Uterus (tissue), 4 donors: ENCODE measurements around the gene FBXO21. TPM values are rescaled to one million over a fixed set of nuclear protein-coding genes. Genes with fewer than 3 reads are reported as not detected.
A peak's percentile ranks its signal among the peaks of the same experiment; 100 is the strongest.

Source experiments
- DNase-seq, 2 donors: peaks; one replicate each; pipeline ENCODE4 v3.0.0-alpha.2; 2019 to 2020
- H3K27ac ChIP-seq, 2 donors: fragments of 200-600 bp; sonication (generic); 1 replicate in 1 of 2; 2 replicates in 1 of 2; pipeline ENCODE4 v1.5.1; 2016 to 2018
- H3K27me3 ChIP-seq, 2 donors: fragments of 200-600 bp; sonication (generic); one replicate each; pipeline ENCODE4 v1.5.1; 2018 to 2019; ENCODE audit warnings: control low read depth in 1 of 2
- H3K36me3 ChIP-seq, 2 donors: fragments of 200-600 bp; sonication (generic); one replicate each; pipeline ENCODE4 v1.5.1; 2019; ENCODE audit warnings: control low read depth in 1 of 2
- H3K4me1 ChIP-seq, 2 donors: fragments of 200-600 bp; sonication (generic); one replicate each; pipeline ENCODE4 v1.5.1; 2018 to 2019; ENCODE audit warnings: control low read depth in 1 of 2
- H3K4me3 ChIP-seq, 2 donors: fragments of 200-600 bp; sonication (generic); 1 replicate in 1 of 2; 2 replicates in 1 of 2; pipeline ENCODE4 v1.5.1; 2018 to 2019; ENCODE audit warnings: mild to moderate bottlenecking in 1 of 2
- H3K9me3 ChIP-seq, 2 donors: fragments of 200-600 bp; sonication (generic); one replicate each; pipeline ENCODE4 v1.5.1; 2019; ENCODE audit warnings: control low read depth in 1 of 2
- POLR2A ChIP-seq, 2 donors: fragments of 450-650 bp; IDR thresholded peaks; one replicate each; pipeline ENCODE4 v1.6.1; 2016; ENCODE audit warnings: antibody characterized with exemption in 2 of 2, mild to moderate bottlenecking in 1 of 2, moderate library complexity in 1 of 2
- intact Hi-C: fragments of 100-400 bp; cut with DNase I; formaldehyde crosslinking; loops from one replicate; pipeline ENCODE4 v1.15.1; 2023; ENCODE audit warnings: low total_unique reads
- total RNA-seq, 4 donors: library from RNA; depleted of rRNA in 3 of 4; stranded (reverse); fragments of >200 nt in 3 of 4; gene quantifications; one replicate each; pipeline versions ENCODE4 v1.1.0 to v1.2.4, GENCODE V29; 2014 to 2023
- TF ChIP-seq, protein P1 (sequence below), 4 experiments: fragments of 200-600 bp in 2 of 4; fragments of 450-650 bp in 2 of 4; sonication (generic) in 2 of 4; IDR thresholded peaks; one replicate each; pipeline ENCODE4 v1.5.1; 2016 to 2019; ENCODE audit warnings: antibody characterized with exemption in 4 of 4, mild to moderate bottlenecking in 2 of 4, moderate library complexity in 1 of 4
- donor health status: DM: yes; HTN: yes; CAD: no.

FBXO21 gene
- total RNA-seq, 4 donors from 2014 or later = 66.2 to 152 (median 90.0) TPM

DNA sequence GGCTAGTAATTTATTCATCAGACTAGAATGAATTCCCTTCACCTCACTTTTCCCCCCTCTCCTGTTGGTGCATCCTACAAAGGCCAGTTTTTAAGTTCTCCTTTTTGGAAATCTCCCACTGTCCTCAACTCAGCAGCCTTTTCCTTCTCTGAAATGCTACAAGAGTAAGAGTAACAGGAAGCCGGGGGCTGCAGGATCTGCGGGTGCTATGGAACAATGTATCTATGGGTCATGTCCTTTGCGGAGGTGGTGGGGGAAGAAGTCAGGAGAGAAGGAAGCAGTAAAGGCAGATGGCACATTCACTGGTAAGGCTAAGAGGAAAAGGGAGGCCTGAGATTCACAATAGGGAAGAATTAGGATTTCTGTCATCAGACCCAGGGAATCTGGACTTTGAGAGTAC lies 68.8 kb downstream of the FBXO21 start:
- Histone ChIP-seq H3K4me3 (no peak overlapping the region), H3K36me3 (no peaks in the 10 kb centered on the region), H3K4me1 (no peaks in the 10 kb centered on the region), H3K27ac (no peak overlapping the region), H3K27me3 (no peaks in the 10 kb centered on the region), H3K9me3 (no peaks in the 10 kb centered on the region)
- intact Hi-C loops = no loop called here
- TF ChIP-seq, protein P1, sequence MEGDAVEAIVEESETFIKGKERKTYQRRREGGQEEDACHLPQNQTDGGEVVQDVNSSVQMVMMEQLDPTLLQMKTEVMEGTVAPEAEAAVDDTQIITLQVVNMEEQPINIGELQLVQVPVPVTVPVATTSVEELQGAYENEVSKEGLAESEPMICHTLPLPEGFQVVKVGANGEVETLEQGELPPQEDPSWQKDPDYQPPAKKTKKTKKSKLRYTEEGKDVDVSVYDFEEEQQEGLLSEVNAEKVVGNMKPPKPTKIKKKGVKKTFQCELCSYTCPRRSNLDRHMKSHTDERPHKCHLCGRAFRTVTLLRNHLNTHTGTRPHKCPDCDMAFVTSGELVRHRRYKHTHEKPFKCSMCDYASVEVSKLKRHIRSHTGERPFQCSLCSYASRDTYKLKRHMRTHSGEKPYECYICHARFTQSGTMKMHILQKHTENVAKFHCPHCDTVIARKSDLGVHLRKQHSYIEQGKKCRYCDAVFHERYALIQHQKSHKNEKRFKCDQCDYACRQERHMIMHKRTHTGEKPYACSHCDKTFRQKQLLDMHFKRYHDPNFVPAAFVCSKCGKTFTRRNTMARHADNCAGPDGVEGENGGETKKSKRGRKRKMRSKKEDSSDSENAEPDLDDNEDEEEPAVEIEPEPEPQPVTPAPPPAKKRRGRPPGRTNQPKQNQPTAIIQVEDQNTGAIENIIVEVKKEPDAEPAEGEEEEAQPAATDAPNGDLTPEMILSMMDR (IDR thresholded peaks at IDR 0.05) = no peak
- TF ChIP-seq POLR2A (IDR thresholded peaks at IDR 0.05) = no peak
- no peak for DNase-seq

DNA sequence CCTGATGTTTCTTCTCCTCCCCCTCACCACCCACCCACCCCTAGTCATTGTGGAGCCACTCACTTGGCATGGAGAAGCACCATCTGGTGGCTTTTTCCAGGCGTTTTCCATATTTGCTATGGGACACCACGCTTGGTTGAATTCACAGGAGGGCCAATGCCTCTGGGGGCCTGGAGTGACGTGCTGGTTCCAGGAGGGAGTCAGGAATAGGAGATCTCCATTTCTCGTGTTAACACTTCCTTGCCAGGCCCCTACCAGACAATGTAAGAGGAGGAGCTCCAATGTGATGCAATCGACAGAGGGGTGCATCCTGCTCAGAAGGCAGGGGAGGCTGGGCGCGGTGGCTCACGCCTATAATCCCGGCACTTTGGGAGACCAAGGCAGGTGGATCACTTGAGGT lies 69.5 kb downstream of the FBXO21 start:
- no peak for TF ChIP-seq POLR2A (IDR thresholded peaks at IDR 0.05)
- TF ChIP-seq, protein P1 (IDR thresholded peaks at IDR 0.05) = no peak
- no peaks in the 10 kb centered on the region for H3K36me3 ChIP-seq
- no peak overlapping the region for H3K4me3 ChIP-seq
- no peaks in the 10 kb centered on the region for H3K9me3 ChIP-seq
- H3K4me1 ChIP-seq = no peaks in the 10 kb centered on the region
- H3K27me3 ChIP-seq = no peaks in the 10 kb centered on the region
- no peak overlapping the region for H3K27ac ChIP-seq
- intact Hi-C loops = no loop called here
- DNase-seq = no peak

DNA sequence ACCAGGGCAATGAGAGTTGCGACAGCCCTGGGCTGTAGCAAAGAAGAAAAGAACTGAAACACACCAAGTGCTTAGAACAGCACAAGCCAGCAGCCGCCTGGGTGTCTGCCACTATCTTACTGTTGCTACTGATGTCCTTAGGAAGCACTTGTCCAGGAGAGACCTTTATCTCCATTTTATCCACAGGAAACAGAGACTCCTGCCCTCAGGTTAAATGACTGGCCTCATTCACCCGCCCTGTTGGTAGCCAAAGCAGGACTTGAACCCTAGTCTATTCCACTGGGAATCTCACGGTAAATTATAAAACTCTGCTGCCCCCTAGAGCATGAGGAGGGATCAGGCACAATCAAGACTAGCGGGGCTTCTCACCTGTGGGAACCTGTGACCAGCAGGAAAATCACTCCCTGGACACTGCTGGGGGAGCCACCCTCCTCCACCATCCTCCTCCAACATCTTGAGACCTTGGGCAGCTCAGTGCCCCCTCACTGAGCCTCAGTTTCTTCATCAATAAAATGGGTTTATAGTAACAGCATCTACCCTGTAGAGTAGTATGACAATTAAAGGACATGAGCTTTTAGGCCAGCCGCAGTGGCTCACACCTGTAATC lies 70.6 kb downstream of the FBXO21 start:
- Histone ChIP-seq H3K9me3 (no peaks in the 10 kb centered on the region), H3K4me3 (no peak overlapping the region), H3K27ac (no peak overlapping the region), H3K36me3 (no peaks in the 10 kb centered on the region), H3K27me3 (no peaks in the 10 kb centered on the region), H3K4me1 (no peaks in the 10 kb centered on the region)
- no peak for DNase-seq
- intact Hi-C loops = loop anchor here (10.0 kb wide), 1 partner anchor 95 kb away; no protein-coding TSS in a partner anchor
- TF ChIP-seq, protein P1 (IDR thresholded peaks at IDR 0.05) = peak; percentile 38 to 57 (median 46)
- no peak for TF ChIP-seq POLR2A (IDR thresholded peaks at IDR 0.05)

DNA sequence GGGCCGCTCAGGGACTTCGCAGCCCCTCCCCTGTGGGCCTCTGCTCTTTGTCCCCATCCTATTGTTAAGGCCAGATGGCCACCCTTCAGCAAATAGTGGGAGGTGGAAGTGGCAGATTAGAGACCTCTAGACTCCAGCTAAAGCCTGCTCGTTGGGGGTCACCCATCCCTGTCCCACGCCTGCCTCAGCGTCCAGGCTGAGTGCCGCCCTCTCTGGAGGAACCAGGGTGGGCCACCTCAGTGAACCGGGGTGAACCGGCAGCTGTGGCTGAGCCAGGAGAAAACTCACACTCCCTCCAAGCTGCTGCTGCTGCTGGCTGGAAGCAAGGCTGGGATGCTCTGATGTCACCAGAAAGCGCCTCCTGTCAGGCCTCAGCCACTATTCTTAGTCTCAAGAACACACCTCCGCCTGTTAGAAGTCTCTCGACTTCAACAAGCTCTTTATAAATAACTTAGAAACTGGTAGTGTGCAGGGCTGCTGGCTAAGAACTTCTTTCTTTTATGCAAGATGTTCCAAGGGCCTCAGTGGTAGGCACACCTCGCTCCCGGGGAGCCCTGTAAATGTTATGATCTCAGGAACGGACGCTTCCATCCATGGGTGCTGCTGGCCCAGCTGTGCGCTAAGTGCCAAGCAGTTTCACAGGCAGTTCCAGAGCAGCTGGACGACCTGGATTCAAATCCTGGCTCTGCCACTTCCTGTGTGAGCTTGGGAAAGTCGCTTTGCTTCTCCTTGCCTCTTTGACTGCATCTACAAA lies 71.3 kb downstream of the FBXO21 start:
- intact Hi-C loops = loop anchor here (10.0 kb wide), 1 partner anchor 94 kb away; no protein-coding TSS in a partner anchor
- no peaks in the 10 kb centered on the region for H3K9me3 ChIP-seq
- H3K4me3 ChIP-seq = no peak overlapping the region
- no peak overlapping the region for H3K27ac ChIP-seq
- TF ChIP-seq POLR2A (IDR thresholded peaks at IDR 0.05) = no peak
- TF ChIP-seq, protein P1 (IDR thresholded peaks at IDR 0.05) = no peak
- H3K27me3 ChIP-seq = no peaks in the 10 kb centered on the region
- H3K4me1 ChIP-seq = no peaks in the 10 kb centered on the region
- no peak for DNase-seq
- H3K36me3 ChIP-seq = no peaks in the 10 kb centered on the region

DNA sequence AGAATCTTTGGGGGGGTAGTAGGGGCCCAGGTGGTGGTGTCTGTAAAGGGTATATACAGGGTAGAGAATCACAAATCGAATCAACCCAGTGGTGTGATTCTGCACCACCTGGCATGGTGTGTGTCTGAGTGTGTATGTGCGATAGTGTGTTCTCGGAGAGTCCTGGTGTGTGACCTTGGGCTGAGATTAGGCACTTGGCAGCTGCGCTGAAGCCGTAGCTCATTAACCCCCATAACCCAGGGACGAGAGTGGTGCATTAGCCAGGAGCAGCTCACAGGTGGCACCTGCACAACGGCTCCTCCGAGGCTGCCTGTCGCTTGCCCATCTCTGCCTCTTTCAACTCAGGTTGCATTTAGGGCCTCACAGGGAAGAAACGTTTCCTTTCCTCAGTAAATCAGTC lies 75.5 kb downstream of the FBXO21 start:
- no peak overlapping the region for H3K27ac ChIP-seq
- no peaks in the 10 kb centered on the region for H3K27me3 ChIP-seq
- no peaks in the 10 kb centered on the region for H3K36me3 ChIP-seq
- TF ChIP-seq, protein P1 (IDR thresholded peaks at IDR 0.05) = no peak
- TF ChIP-seq POLR2A (IDR thresholded peaks at IDR 0.05) = no peak
- intact Hi-C loops = loop anchor here (10.0 kb wide), 1 partner anchor 90 kb away; no protein-coding TSS in a partner anchor
- no peaks in the 10 kb centered on the region for H3K9me3 ChIP-seq
- H3K4me3 ChIP-seq = no peak overlapping the region
- DNase-seq = no peak
- no peaks in the 10 kb centered on the region for H3K4me1 ChIP-seq
